ENCODE measurements around the gene INSC.

The INSC gene

GRCh38 chr11:15293975-15294620, 179.4 kb downstream of the INSC start:
- DNase-seq (ENCODE audit: low spot score): no peak

- no peak for DNase-seq (ENCODE audit: low spot score)
These were observed 181.0 kb downstream of the INSC start for GRCh38 chr11:15295695-15296094.

Data from SW480 (cell line).